GM23338 (cell line): ENCODE data around the gene NDNF. TPM values are rescaled to one million over a fixed set of nuclear protein-coding genes. Genes with fewer than 3 reads are reported as not detected.

Experiments
- ATAC-seq: fragments of 200-7000 bp; cut with Tn5 transposase; 3 replicates; pipeline ENCODE4 v1.9.1; 2020
- DNase-seq: peaks from one replicate; pipeline ENCODE4 v3.0.0-alpha.2; 2015; ENCODE audit warnings: low spot score
- H2AFZ ChIP-seq: fragments of 200-600 bp; sonication (generic); 2 replicates; pipeline ENCODE4 v1.8.0; 2016; ENCODE audit warnings: antibody characterized with exemption, mild to moderate bottlenecking, moderate library complexity
- H3F3A ChIP-seq: fragments of 200-600 bp; sonication (generic); replicated peaks from 2 replicates; pipeline ENCODE4 v1.8.0; 2017; ENCODE audit warnings: antibody characterized with exemption, mixed run types, low read depth
- H3K27ac ChIP-seq: fragments of 200-600 bp; sonication (generic); 2 replicates; pipeline ENCODE4 v1.6.1; 2016; ENCODE audit warnings: low read depth
- H3K27me3 ChIP-seq: fragments of 200-600 bp; sonication (generic); 2 replicates; pipeline ENCODE4 v1.8.0; 2016; ENCODE audit warnings: mild to moderate bottlenecking, mixed run types, moderate library complexity; ENCODE audit not compliant: insufficient read depth
- H3K36me3 ChIP-seq: fragments of 200-600 bp; sonication (generic); 2 replicates; pipeline ENCODE4 v1.8.0; 2016; ENCODE audit warnings: mild to moderate bottlenecking; ENCODE audit not compliant: insufficient read depth
- H3K4me1 ChIP-seq: fragments of 200-600 bp; sonication (generic); 2 replicates; pipeline ENCODE4 v1.8.0; 2016; ENCODE audit warnings: mild to moderate bottlenecking, moderate library complexity; ENCODE audit not compliant: insufficient read depth
- H3K4me2 ChIP-seq: fragments of 200-600 bp; sonication (generic); 2 replicates; pipeline ENCODE4 v1.7.1; 2017; ENCODE audit warnings: mixed run types
- H3K4me3 ChIP-seq: fragments of 200-600 bp; sonication (generic); 2 replicates; pipeline ENCODE4 v1.6.1; 2016; ENCODE audit warnings: mixed run types
- H3K79me2 ChIP-seq: fragments of 200-600 bp; sonication (generic); replicated peaks from 2 replicates; pipeline ENCODE4 v1.8.0; 2017; ENCODE audit warnings: mild to moderate bottlenecking; ENCODE audit not compliant: insufficient read depth
- H3K9me2 ChIP-seq: fragments of 200-600 bp; sonication (generic); 2 replicates; pipeline ENCODE4 v1.8.0; 2017; ENCODE audit not compliant: insufficient read depth
- H4K20me1 ChIP-seq: fragments of 200-600 bp; sonication (generic); replicated peaks from 2 replicates; pipeline ENCODE4 v1.8.0; 2017; ENCODE audit warnings: mild to moderate bottlenecking; ENCODE audit not compliant: insufficient read depth
- H3K27ac Mint-ChIP-seq: 2 replicates; pipeline ENCODE4 v1.8.0; 2020; ENCODE audit warnings: inconsistent platforms, mild to moderate bottlenecking, moderate library complexity, mixed read lengths
- H3K27me3 Mint-ChIP-seq: 3 replicates; pipeline ENCODE4 v1.8.0; 2022; ENCODE audit warnings: low read depth, mild to moderate bottlenecking, moderate library complexity, mixed read lengths, inconsistent platforms; ENCODE audit not compliant: insufficient read depth, poor library complexity
- H3K36me3 Mint-ChIP-seq: 3 replicates; pipeline ENCODE4 v1.8.0; 2021; ENCODE audit warnings: low read depth, mild to moderate bottlenecking, inconsistent platforms, moderate library complexity, mixed read lengths
- H3K4me1 Mint-ChIP-seq: 3 replicates; pipeline ENCODE4 v1.8.0; 2020; ENCODE audit warnings: mild to moderate bottlenecking, inconsistent platforms, mixed read lengths
- H3K4me3 Mint-ChIP-seq: 3 replicates; pipeline ENCODE4 v1.8.0; 2021; ENCODE audit warnings: moderate library complexity, mild to moderate bottlenecking, inconsistent platforms, mixed read lengths
- H3K9me3 Mint-ChIP-seq: 3 replicates; pipeline ENCODE4 v1.8.0; 2020; ENCODE audit warnings: moderate library complexity, mild to moderate bottlenecking, inconsistent platforms, mixed read lengths
- CREB1 ChIP-seq: fragments of 250-450 bp; sonication (Bioruptor Pico); IDR thresholded peaks from 2 replicates; pipeline ENCODE4 v1.5.0; 2020; ENCODE audit warnings: low read depth, mild to moderate bottlenecking, moderate library complexity
- CTCF ChIP-seq, 2 experiments: fragments of 200-600 bp in 1 of 2; sonication (generic) in 1 of 2; conservative IDR thresholded peaks; 2 replicates each; pipeline versions ENCODE4 v1.5.1 to v1.6.1; 2016 to 2017; ENCODE audit warnings: antibody characterized with exemption in 2 of 2, low read depth in 2 of 2, mild to moderate bottlenecking in 2 of 2, moderate library complexity in 1 of 2
- EZH2 ChIP-seq: fragments of 200-600 bp; sonication (generic); IDR thresholded peaks from one replicate; pipeline ENCODE4 v1.8.0; 2017; ENCODE audit warnings: antibody characterized with exemption, mild to moderate bottlenecking, low read depth; ENCODE audit not compliant: unreplicated experiment
- JUNB ChIP-seq: IDR thresholded peaks from one replicate; pipeline ENCODE4 v1.6.1; 2016; ENCODE audit warnings: antibody characterized with exemption; ENCODE audit not compliant: unreplicated experiment
- NANOG ChIP-seq: IDR thresholded peaks from 2 replicates; pipeline ENCODE4 v1.6.1; 2016; ENCODE audit warnings: antibody characterized with exemption, borderline replicate concordance
- POLR2AphosphoS5 ChIP-seq: IDR thresholded peaks from 2 replicates; pipeline ENCODE4 v1.6.1; 2016; ENCODE audit warnings: antibody characterized with exemption, low read depth
- REST ChIP-seq: IDR thresholded peaks from one replicate; pipeline ENCODE4 v1.6.1; 2018; ENCODE audit warnings: antibody characterized with exemption; ENCODE audit not compliant: unreplicated experiment
- STAT1 ChIP-seq: IDR thresholded peaks from one replicate; pipeline ENCODE4 v1.6.1; 2016; ENCODE audit warnings: antibody characterized with exemption; ENCODE audit not compliant: unreplicated experiment
- ZNF114 ChIP-seq: fragments of 250-450 bp; sonication (Bioruptor Pico); IDR thresholded peaks from 2 replicates; pipeline ENCODE4 v1.5.0; 2020; ENCODE audit warnings: mild to moderate bottlenecking, moderate library complexity
- ZNF331 ChIP-seq: fragments of 250-450 bp; sonication (Bioruptor Pico); IDR thresholded peaks from 2 replicates; pipeline ENCODE4 v1.5.0; 2020; ENCODE audit warnings: low read depth, mild to moderate bottlenecking, moderate library complexity
- ZNF462 ChIP-seq: fragments of 250-450 bp; sonication (Bioruptor Pico); IDR thresholded peaks from 2 replicates; pipeline ENCODE4 v1.5.0; 2020; ENCODE audit warnings: mild to moderate bottlenecking, moderate library complexity
- polyA plus RNA-seq: library from polyadenylated mRNA; unstranded; fragments of >200 nt; fragmentation: Nextera tagmentation; extraction: Ambion mirVana; gene quantifications from 2 replicates; pipeline ENCODE4 v1.2.1, GENCODE V29; 2016
- total RNA-seq: library from RNA; depleted of rRNA; stranded (reverse); fragments of >200 nt; shearing (Covaris generic); gene quantifications from 2 replicates; pipeline ENCODE4 v1.2.3, GENCODE V29; 2014

Gene NDNF
- total and polyA plus RNA-seq, 2 experiments from 2014 or later = 0.31 to 0.73 TPM

- ATAC-seq = no peak
- Histone ChIP-seq H3K27ac (no peak overlapping the region), H4K20me1 (no peaks in the 10 kb centered on the region), H3K4me2 (no peak overlapping the region), H3F3A (no peaks in the 10 kb centered on the region), H3K27me3 (peaks cover 26% of the 10 kb centered on the region), H3K4me3 (no peak overlapping the region), H3K36me3 (no peaks in the 10 kb centered on the region), H3K4me1 (peaks cover 15% of the 10 kb centered on the region), H3K79me2 (no peaks in the 10 kb centered on the region), H2AFZ (no peak overlapping the region), H3K9me2 (no peaks in the 10 kb centered on the region)
- peaks cover 24% of the 10 kb centered on the region for H3K4me1 Mint-ChIP-seq
- H3K27me3 Mint-ChIP-seq = peaks cover 20% of the 10 kb centered on the region
- no peaks in the 10 kb centered on the region for H3K36me3 Mint-ChIP-seq
- no peak overlapping the region for H3K4me3 Mint-ChIP-seq
- TF ChIP-seq CREB1 = no peak
- TF ChIP-seq REST = no peak
- no peak for TF ChIP-seq JUNB
- TF ChIP-seq EZH2 = no peak
- TF ChIP-seq POLR2AphosphoS5 = no peak
- no peak for TF ChIP-seq STAT1
- no peak for DNase-seq
- no peaks in the 10 kb centered on the region for H3K9me3 Mint-ChIP-seq
- H3K27ac Mint-ChIP-seq = no peak overlapping the region
These were observed 5.2 kb upstream of the NDNF start for GRCh38 chr4:121077496-121077895.

- Histone ChIP-seq H3K4me3 (no peak overlapping the region), H3K36me3 (no peaks in the 10 kb centered on the region), H3K4me2 (no peak overlapping the region), H3F3A (no peaks in the 10 kb centered on the region), H2AFZ (no peak overlapping the region), H3K4me1 (peaks cover 15% of the 10 kb centered on the region), H3K27ac (no peak overlapping the region), H3K9me2 (no peaks in the 10 kb centered on the region), H3K27me3 (peaks cover 34% of the 10 kb centered on the region), H4K20me1 (no peaks in the 10 kb centered on the region), H3K79me2 (no peaks in the 10 kb centered on the region)
- H3K36me3 Mint-ChIP-seq = no peaks in the 10 kb centered on the region
- no peak overlapping the region for H3K4me3 Mint-ChIP-seq
- peaks cover 26% of the 10 kb centered on the region for H3K27me3 Mint-ChIP-seq
- DNase-seq (no peak), ATAC-seq (no peak)
- no peak overlapping the region for H3K27ac Mint-ChIP-seq
- no peaks in the 10 kb centered on the region for H3K9me3 Mint-ChIP-seq
- H3K4me1 Mint-ChIP-seq = peaks cover 24% of the 10 kb centered on the region
- no peak for TF ChIP-seq CTCF (conservative IDR thresholded peaks at IDR 0.05; ENCODE audit: low read depth in 2 of 2)
- no peak for TF ChIP-seq EZH2
- no peak for TF ChIP-seq NANOG
- TF ChIP-seq ZNF114 (CRISPR knock-in tag) = no peak
- TF ChIP-seq CREB1 = no peak
- TF ChIP-seq ZNF462 (CRISPR knock-in tag) = no peak
- no peak for TF ChIP-seq STAT1
- TF ChIP-seq ZNF331 (CRISPR knock-in tag) = no peak
These were observed 4.1 kb upstream of the NDNF start for GRCh38 chr4:121076416-121076815.
